Sigmoid colon (tissue), 7 donors: ENCODE measurements around the gene FASN. TPM values are rescaled to one million over a fixed set of nuclear protein-coding genes. Genes with fewer than 3 reads are reported as not detected.

Source experiments
- DNase-seq: peaks from one replicate; pipeline ENCODE4 v3.0.0-alpha.2; 2019
- H3K27ac ChIP-seq, 4 donors: fragments of 200-600 bp; sonication (generic); one replicate each; pipeline ENCODE4 v1.5.1; 2016 to 2019; ENCODE audit warnings: mild to moderate bottlenecking in 1 of 4
- H3K27me3 ChIP-seq, 3 donors: fragments of 200-600 bp; sonication (generic); one replicate each; pipeline ENCODE4 v1.5.1; 2019; ENCODE audit warnings: mild to moderate bottlenecking in 1 of 3
- H3K36me3 ChIP-seq, 4 donors: fragments of 200-600 bp; sonication (generic); one replicate each; pipeline ENCODE4 v1.5.1; 2016 to 2019
- H3K4me1 ChIP-seq, 4 donors: fragments of 200-600 bp; sonication (generic); one replicate each; pipeline ENCODE4 v1.5.1; 2017 to 2019
- H3K4me3 ChIP-seq, 4 donors: fragments of 200-600 bp; sonication (generic); one replicate each; pipeline ENCODE4 v1.5.1; 2017 to 2019; ENCODE audit warnings: mild to moderate bottlenecking in 2 of 4, moderate library complexity in 1 of 4
- H3K9me3 ChIP-seq, 4 donors: fragments of 200-600 bp in 3 of 4; sonication (generic) in 3 of 4; one replicate each; pipeline versions ENCODE4 v1.5.1 to v1.6.1; 2013 to 2019
- EP300 ChIP-seq, 4 donors: sonication (generic); formaldehyde crosslinking; IDR thresholded peaks; one replicate each; pipeline ENCODE4 v1.6.1; 2017; ENCODE audit warnings: antibody characterized with exemption in 4 of 4
- POLR2A ChIP-seq, 2 donors: fragments of 450-650 bp; IDR thresholded peaks; one replicate each; pipeline ENCODE4 v1.6.1; 2016; ENCODE audit warnings: antibody characterized with exemption in 2 of 2, mild to moderate bottlenecking in 2 of 2, moderate library complexity in 2 of 2
- POLR2AphosphoS5 ChIP-seq, 4 donors: sonication (generic); formaldehyde crosslinking; IDR thresholded peaks; one replicate each; pipeline ENCODE4 v1.6.1; 2017; ENCODE audit warnings: antibody characterized with exemption in 4 of 4
- WGBS, 2 donors: extraction: QIAGEN DNeasy Blood & Tissue Kit; methylation state at CpG; one replicate each; pipeline ENCODE4 v1.1.7; 2013; 5-methylcytosine and 5-hydroxymethylcytosine counted together
- intact Hi-C: fragments of 100-400 bp; cut with DNase I; formaldehyde crosslinking; loops from one replicate; pipeline ENCODE4 v1.15.1; 2023
- polyA plus RNA-seq, 3 donors: library from polyadenylated mRNA; stranded (reverse); fragments of 200-250 nt; gene quantifications; one replicate each; pipeline ENCODE4 v1.2.3, GENCODE V29; 2013
- total RNA-seq, 4 donors: library from RNA; depleted of rRNA; stranded (reverse); fragments of >200 nt; gene quantifications; one replicate each; pipeline ENCODE4 v1.1.0, GENCODE V29; 2016
- TF ChIP-seq, protein P1 (sequence below), 4 experiments: fragments of 450-650 bp in 3 of 4; fragments of 200-600 bp in 1 of 4; IDR thresholded peaks; one replicate each; pipeline ENCODE4 v1.5.1; 2016 to 2019; ENCODE audit warnings: antibody characterized with exemption in 4 of 4, mild to moderate bottlenecking in 3 of 4, moderate library complexity in 2 of 4
- donor health status: healthy with polysubstance abuse.
- donor health status: Bipolar disorder and iron deficiency.
- donor health status: healthy.

Gene FASN
- total and polyA plus RNA-seq, 7 donors: 12.7 to 152 (median 18.0) TPM

- TF ChIP-seq POLR2AphosphoS5 (IDR thresholded peaks at IDR 0.05) (no peak), EP300 (IDR thresholded peaks at IDR 0.05) (no peak), POLR2A (IDR thresholded peaks at IDR 0.05) (no peak)
- TF ChIP-seq, protein P1, sequence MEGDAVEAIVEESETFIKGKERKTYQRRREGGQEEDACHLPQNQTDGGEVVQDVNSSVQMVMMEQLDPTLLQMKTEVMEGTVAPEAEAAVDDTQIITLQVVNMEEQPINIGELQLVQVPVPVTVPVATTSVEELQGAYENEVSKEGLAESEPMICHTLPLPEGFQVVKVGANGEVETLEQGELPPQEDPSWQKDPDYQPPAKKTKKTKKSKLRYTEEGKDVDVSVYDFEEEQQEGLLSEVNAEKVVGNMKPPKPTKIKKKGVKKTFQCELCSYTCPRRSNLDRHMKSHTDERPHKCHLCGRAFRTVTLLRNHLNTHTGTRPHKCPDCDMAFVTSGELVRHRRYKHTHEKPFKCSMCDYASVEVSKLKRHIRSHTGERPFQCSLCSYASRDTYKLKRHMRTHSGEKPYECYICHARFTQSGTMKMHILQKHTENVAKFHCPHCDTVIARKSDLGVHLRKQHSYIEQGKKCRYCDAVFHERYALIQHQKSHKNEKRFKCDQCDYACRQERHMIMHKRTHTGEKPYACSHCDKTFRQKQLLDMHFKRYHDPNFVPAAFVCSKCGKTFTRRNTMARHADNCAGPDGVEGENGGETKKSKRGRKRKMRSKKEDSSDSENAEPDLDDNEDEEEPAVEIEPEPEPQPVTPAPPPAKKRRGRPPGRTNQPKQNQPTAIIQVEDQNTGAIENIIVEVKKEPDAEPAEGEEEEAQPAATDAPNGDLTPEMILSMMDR (IDR thresholded peaks at IDR 0.05): no peak
- Histone ChIP-seq H3K9me3 (no peaks in the 10 kb centered on the region), H3K36me3 (peaks cover 71 to 85% (median 78%) of the 10 kb centered on the region in 4 donors), H3K4me3 (no peak overlapping the region), H3K27me3 (no peaks in the 10 kb centered on the region), H3K27ac (no peak overlapping the region), H3K4me1 (peaks cover 0 to 18% (median 16%) of the 10 kb centered on the region in 4 donors)
- no peak for DNase-seq
- intact Hi-C loops: no loop called here
- 96% methylated on average over 20 of the region's 20 CpGs for WGBS, 2 donors
Observed at GRCh38 chr17:82092628-82092994, 5.4 kb downstream of the FASN start.

DNA sequence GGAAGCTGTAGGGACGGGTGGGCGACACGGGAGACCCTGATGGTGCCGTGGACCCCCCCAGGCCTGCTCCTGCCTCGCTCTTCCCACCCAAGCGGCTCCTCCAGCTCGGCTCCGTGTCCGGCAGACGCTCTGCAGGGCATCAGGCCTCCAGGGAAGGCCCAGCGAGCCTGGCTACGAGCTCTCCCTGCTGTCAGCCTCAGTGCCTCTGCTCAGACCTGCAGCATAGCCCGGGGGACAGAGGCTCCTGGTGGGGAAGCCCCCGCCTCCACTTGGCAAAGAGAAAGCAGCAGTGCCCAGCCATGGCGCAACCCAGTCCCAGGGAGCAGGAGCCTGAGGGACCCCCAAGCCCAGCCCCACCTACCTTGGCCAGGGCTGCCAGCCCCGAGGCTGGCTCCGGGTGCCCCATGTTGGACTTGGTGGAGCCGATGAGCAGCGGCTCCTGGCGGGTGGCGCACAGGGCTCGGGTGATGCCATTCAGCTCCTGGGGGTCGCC is 5.9 kb downstream of the FASN start:
- Histone ChIP-seq H3K4me3 (no peak overlapping the region), H3K36me3 (peaks cover 75 to 90% (median 82%) of the 10 kb centered on the region in 4 donors), H3K4me1 (peaks cover 0 to 15% (median 12%) of the 10 kb centered on the region in 4 donors), H3K27me3 (no peaks in the 10 kb centered on the region), H3K9me3 (no peaks in the 10 kb centered on the region), H3K27ac (no peak overlapping the region)
- WGBS, 2 donors: 94 to 96% methylated on average over 23 of the region's 23 CpGs
- TF ChIP-seq POLR2AphosphoS5 (IDR thresholded peaks at IDR 0.05): no peak
- TF ChIP-seq POLR2A (IDR thresholded peaks at IDR 0.05): no peak
- TF ChIP-seq EP300 (IDR thresholded peaks at IDR 0.05): no peak
- TF ChIP-seq, protein P1 (IDR thresholded peaks at IDR 0.05): no peak
- no peak for DNase-seq
- intact Hi-C loops: no loop called here

DNA sequence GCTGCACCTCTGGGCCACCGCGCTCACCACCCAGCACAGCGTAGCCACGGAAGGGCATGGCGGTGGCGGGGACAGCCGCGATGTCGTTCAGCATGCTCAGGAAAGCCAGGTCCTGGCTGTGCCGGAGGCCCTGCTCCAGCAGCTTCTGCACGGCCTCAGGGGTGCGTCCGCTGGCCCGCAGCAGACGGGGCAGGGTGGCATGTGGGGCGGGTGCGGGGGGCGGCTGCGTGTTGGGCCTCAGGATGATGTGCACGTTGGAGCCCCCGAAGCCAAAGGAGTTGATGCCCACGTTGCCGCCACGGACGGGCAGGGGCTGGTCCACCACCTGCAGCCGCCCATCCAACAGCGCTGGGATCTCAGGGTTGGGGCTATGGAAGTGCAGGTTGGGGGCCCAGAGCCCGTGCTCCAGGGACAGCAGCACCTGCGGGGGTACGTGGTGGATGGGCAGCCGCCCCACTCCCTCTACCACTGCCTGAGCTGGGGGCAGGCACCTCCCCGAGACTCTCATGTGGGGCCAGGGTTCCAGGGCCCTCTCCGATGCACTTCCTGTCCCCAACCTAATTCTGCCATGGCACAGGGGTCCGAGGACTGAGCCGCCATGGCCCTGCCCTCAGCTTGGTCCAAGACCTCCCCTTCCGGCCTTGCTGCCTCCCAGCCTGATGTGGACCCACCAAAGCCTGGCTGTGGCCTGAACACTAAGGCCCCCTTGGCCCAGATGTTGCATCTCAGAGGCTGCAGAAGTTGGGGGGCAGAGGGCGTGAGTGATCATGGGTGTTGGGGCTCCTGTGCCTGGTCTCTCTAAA is 6.6 kb downstream of the FASN start:
- Histone ChIP-seq H3K27ac (no peak overlapping the region), H3K9me3 (no peaks in the 10 kb centered on the region), H3K27me3 (no peaks in the 10 kb centered on the region), H3K36me3 (peaks cover 75 to 97% (median 89%) of the 10 kb centered on the region in 4 donors), H3K4me3 (no peak overlapping the region), H3K4me1 (peaks cover 0 to 8% (median 5%) of the 10 kb centered on the region in 4 donors)
- no peak for DNase-seq
- TF ChIP-seq, protein P1 (IDR thresholded peaks at IDR 0.05): no peak
- TF ChIP-seq POLR2AphosphoS5 (IDR thresholded peaks at IDR 0.05): no peak
- TF ChIP-seq EP300 (IDR thresholded peaks at IDR 0.05): no peak
- TF ChIP-seq POLR2A (IDR thresholded peaks at IDR 0.05): no peak
- intact Hi-C loops: no loop called here
- WGBS, 2 donors: 95 to 97% methylated on average over 37 of the region's 37 CpGs

GRCh38 chr17:82090549-82091263 is 7.3 kb downstream of the FASN start:
- intact Hi-C loops: no loop called here
- H3K27me3 ChIP-seq: no peaks in the 10 kb centered on the region
- WGBS, 2 donors: 95 to 96% methylated on average over 29 of the region's 29 CpGs
- peaks cover 81 to 100% (median 93%) of the 10 kb centered on the region in 4 donors for H3K36me3 ChIP-seq
- H3K9me3 ChIP-seq: no peaks in the 10 kb centered on the region
- H3K27ac ChIP-seq: no peak overlapping the region
- peaks cover 0 to under 1% (median under 1%) of the 10 kb centered on the region in 4 donors for H3K4me1 ChIP-seq
- TF ChIP-seq EP300 (IDR thresholded peaks at IDR 0.05) (no peak), POLR2A (IDR thresholded peaks at IDR 0.05) (no peak), POLR2AphosphoS5 (IDR thresholded peaks at IDR 0.05) (no peak)
- TF ChIP-seq, protein P1 (IDR thresholded peaks at IDR 0.05): no peak
- no peak for DNase-seq
- no peak overlapping the region for H3K4me3 ChIP-seq
